Endothelial cell (in vitro differentiated cells): ENCODE measurements around the gene IL12RB2. TPM values are rescaled to one million over a fixed set of nuclear protein-coding genes. Genes with fewer than 3 reads are reported as not detected.

ENCODE experiments used
- DNase-seq: peaks from one replicate; pipeline ENCODE4 v3.0.0; 2021; ENCODE audit warnings: low spot score
- H3K27ac Mint-ChIP-seq: one replicate; pipeline ENCODE4 v1.8.0; 2021; ENCODE audit warnings: mixed read lengths, inconsistent platforms; ENCODE audit not compliant: unreplicated experiment
- H3K27me3 Mint-ChIP-seq: one replicate; pipeline ENCODE4 v1.8.0; 2021; ENCODE audit warnings: mild to moderate bottlenecking, moderate library complexity, mixed read lengths, inconsistent platforms; ENCODE audit not compliant: unreplicated experiment
- H3K36me3 Mint-ChIP-seq: one replicate; pipeline ENCODE4 v1.8.0; 2021; ENCODE audit warnings: mild to moderate bottlenecking, low read depth, mixed read lengths, inconsistent platforms; ENCODE audit not compliant: unreplicated experiment
- H3K4me1 Mint-ChIP-seq: one replicate; pipeline ENCODE4 v1.8.0; 2021; ENCODE audit warnings: mild to moderate bottlenecking, mixed read lengths, inconsistent platforms; ENCODE audit not compliant: unreplicated experiment
- H3K4me3 Mint-ChIP-seq: one replicate; pipeline ENCODE4 v1.8.0; 2021; ENCODE audit warnings: mild to moderate bottlenecking, mixed read lengths, inconsistent platforms; ENCODE audit not compliant: unreplicated experiment
- H3K9me3 Mint-ChIP-seq: one replicate; pipeline ENCODE4 v1.8.0; 2021; ENCODE audit warnings: mixed read lengths, inconsistent platforms; ENCODE audit not compliant: unreplicated experiment
- total RNA-seq: library from RNA; stranded (reverse); fragmentation: NEBNext Ultra II Directional; extraction: Animal tissue kit (Norgen Biotek cat#: 25700); gene quantifications from one replicate; pipeline ENCODE4 v1.2.1, GENCODE V29; 2021; ENCODE audit not compliant: unreplicated experiment
- TF ChIP-seq, protein P1 (sequence below): fragments of 200-600 bp; sonication (generic); IDR thresholded peaks from one replicate; pipeline ENCODE4 v1.5.0; 2021; ENCODE audit warnings: antibody characterized with exemption; ENCODE audit not compliant: unreplicated experiment

The IL12RB2 gene
- total RNA-seq, 1 donor from 2014 or later: 0.36 TPM

DNA sequence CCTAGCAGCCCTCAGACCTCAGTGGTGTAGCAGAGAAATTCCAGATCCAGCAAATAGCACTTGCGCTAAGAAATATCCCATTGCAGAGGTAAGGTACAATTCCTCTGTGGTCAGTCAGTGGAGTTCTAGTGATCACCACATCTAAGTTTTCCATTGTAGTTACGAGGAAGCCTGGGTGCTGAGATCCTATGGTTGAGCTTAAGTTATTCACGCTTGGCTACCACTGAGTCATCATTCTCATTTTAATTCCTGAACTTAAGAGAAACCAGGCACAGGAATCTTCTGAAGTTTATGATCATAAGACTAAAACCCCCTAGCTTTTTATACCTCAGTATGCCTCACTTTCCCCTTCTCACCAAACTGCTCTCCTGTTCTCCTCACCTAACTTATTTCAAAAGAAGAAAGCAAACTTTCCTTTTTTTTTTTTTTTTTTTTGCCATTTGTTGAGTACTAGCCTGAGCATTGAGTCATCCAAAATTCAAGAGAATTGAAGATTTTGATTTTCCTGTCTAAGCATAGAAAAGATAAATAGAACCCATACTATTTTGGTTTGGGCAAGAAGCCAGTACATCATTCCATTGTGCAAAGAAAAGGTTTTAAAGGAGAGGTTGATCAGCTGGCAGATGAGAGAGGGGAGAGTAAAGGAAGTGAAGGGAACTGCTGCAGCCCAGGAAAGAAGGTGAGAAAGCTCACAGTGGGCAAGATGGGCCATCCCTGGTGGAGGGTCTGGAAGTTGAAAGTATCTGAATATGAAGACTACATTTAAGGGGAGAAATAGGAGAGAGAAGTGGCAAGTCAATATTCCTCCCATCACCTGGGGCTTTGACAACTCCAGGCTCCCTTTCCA, 82.6 kb downstream of the IL12RB2 start:
- peaks cover 13% of the 10 kb centered on the region for H3K36me3 Mint-ChIP-seq
- H3K4me3 Mint-ChIP-seq: no peak overlapping the region
- no peak for DNase-seq
- no peak overlapping the region for H3K27ac Mint-ChIP-seq
- TF ChIP-seq, protein P1, sequence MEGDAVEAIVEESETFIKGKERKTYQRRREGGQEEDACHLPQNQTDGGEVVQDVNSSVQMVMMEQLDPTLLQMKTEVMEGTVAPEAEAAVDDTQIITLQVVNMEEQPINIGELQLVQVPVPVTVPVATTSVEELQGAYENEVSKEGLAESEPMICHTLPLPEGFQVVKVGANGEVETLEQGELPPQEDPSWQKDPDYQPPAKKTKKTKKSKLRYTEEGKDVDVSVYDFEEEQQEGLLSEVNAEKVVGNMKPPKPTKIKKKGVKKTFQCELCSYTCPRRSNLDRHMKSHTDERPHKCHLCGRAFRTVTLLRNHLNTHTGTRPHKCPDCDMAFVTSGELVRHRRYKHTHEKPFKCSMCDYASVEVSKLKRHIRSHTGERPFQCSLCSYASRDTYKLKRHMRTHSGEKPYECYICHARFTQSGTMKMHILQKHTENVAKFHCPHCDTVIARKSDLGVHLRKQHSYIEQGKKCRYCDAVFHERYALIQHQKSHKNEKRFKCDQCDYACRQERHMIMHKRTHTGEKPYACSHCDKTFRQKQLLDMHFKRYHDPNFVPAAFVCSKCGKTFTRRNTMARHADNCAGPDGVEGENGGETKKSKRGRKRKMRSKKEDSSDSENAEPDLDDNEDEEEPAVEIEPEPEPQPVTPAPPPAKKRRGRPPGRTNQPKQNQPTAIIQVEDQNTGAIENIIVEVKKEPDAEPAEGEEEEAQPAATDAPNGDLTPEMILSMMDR: no peak
- H3K4me1 Mint-ChIP-seq: peaks cover 4% of the 10 kb centered on the region
- no peaks in the 10 kb centered on the region for H3K27me3 Mint-ChIP-seq
- H3K9me3 Mint-ChIP-seq: no peaks in the 10 kb centered on the region

DNA sequence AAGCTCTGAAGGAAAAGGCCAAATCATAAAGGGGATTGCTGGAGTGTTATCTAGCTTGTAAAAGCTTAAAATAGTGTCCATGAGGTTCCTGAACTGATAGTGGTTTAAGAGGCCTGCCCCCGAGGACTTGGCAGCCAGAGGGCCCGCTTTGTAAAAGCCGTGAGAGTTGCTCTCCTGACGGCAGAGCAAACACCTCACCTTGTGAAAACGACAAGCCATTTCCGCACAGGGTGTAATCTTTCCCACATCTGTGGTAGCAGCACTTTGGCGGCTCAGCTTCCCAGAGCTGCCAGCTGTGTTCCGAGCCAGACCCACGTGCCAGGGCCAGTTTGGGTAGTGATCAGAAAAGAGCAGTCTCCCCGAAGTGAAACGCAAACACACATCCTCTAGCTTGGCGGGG, 85.6 kb downstream of the IL12RB2 start:
- Mint-ChIP-seq H3K27ac (no peak overlapping the region), H3K9me3 (no peaks in the 10 kb centered on the region), H3K27me3 (peaks cover 2% of the 10 kb centered on the region), H3K4me3 (no peak overlapping the region), H3K4me1 (peaks cover 4% of the 10 kb centered on the region), H3K36me3 (peaks cover 4% of the 10 kb centered on the region)
- DNase-seq: no peak
- TF ChIP-seq, protein P1: no peak

DNA sequence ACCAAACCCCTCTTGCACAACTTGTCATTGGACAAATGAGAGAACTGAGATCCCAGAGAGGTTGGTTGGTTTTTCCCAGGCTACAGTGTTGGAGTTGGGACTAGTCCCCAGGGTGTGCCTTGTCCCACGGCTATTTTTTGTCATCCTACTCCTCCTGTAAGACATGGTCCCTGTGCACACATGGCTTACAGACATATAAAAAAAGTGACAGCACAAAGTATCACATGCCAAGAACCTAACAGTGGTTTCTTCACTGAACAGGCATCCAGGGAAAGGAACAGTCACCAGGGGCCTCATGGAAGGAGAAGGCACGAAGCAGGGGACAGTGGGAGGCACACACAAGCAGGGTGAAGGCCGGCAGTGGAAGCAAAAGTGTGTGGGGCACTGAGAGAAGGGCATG, 86.1 kb downstream of the IL12RB2 start:
- Mint-ChIP-seq H3K4me1 (peaks cover 4% of the 10 kb centered on the region), H3K27me3 (peaks cover 2% of the 10 kb centered on the region), H3K27ac (no peak overlapping the region), H3K36me3 (peaks cover 4% of the 10 kb centered on the region), H3K4me3 (no peak overlapping the region), H3K9me3 (no peaks in the 10 kb centered on the region)
- TF ChIP-seq, protein P1: no peak
- no peak for DNase-seq

DNA sequence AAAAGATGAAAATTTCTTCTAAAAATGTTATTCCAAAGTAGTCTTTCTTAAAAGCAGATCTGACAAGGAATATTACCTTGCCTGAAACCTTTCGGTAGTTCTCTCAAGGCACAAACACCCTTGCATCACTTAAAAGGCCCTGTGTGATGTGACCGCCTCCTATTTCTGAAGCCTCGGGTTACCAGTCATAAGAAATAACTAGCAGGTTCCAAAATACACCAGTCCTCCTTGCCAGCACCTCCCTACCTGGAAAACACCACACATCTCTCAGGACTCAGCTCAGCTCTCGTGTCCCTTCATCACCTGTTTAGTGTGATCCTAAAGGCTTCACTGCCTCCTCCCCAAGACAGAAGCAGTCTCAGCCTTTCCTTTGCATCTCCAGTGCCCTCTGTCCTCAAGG, 86.9 kb downstream of the IL12RB2 start:
- TF ChIP-seq, protein P1: no peak
- Mint-ChIP-seq H3K4me1 (peaks cover 8% of the 10 kb centered on the region), H3K27me3 (peaks cover 2% of the 10 kb centered on the region), H3K4me3 (no peak overlapping the region), H3K9me3 (no peaks in the 10 kb centered on the region), H3K36me3 (peaks cover 4% of the 10 kb centered on the region), H3K27ac (no peak overlapping the region)
- no peak for DNase-seq
